Muscle layer of duodenum (tissue), 2 donors: ENCODE measurements around the gene HLF.

Source experiments
- H3K27ac ChIP-seq: one replicate; pipeline ENCODE4 v1.7.0; 2013; ENCODE audit warnings: mild to moderate bottlenecking, low read length
- H3K27me3 ChIP-seq: one replicate; pipeline ENCODE4 v1.7.0; 2013; ENCODE audit warnings: low read depth, mild to moderate bottlenecking, control low read depth, low read length
- H3K36me3 ChIP-seq, 2 donors: one replicate each; pipeline ENCODE4 v1.7.0; 2013; ENCODE audit warnings: low read length in 2 of 2, control low read depth in 1 of 2, mild to moderate bottlenecking in 1 of 2; ENCODE audit not compliant: insufficient read depth in 2 of 2, control insufficient read depth in 1 of 2
- H3K4me1 ChIP-seq, 2 donors: one replicate each; pipeline ENCODE4 v1.7.0; 2013; ENCODE audit warnings: low read length in 2 of 2, mild to moderate bottlenecking in 2 of 2, control low read depth in 1 of 2, moderate library complexity in 1 of 2; ENCODE audit not compliant: insufficient read depth in 2 of 2, control insufficient read depth in 1 of 2
- H3K4me3 ChIP-seq, 2 donors: one replicate each; pipeline ENCODE4 v1.7.0; 2013; ENCODE audit warnings: low read length in 2 of 2, low read depth in 1 of 2, mild to moderate bottlenecking in 1 of 2
- H3K9me3 ChIP-seq, 2 donors: one replicate each; pipeline ENCODE4 v1.7.0; 2013; ENCODE audit warnings: low read length in 2 of 2, control low read depth in 1 of 2, mild to moderate bottlenecking in 1 of 2; ENCODE audit not compliant: control insufficient read depth in 1 of 2
- donor health status: healthy.

The HLF gene

GRCh38 chr17:55268649-55269480, 4.1 kb downstream of the HLF start:
- Histone ChIP-seq H3K4me1 (peaks cover 11 to 40% of the 10 kb centered on the region in 2 donors), H3K4me3 (no peak overlapping the region), H3K9me3 (no peaks in the 10 kb centered on the region), H3K27me3 (peaks cover 2% of the 10 kb centered on the region), H3K36me3 (peaks cover 0 to 2% of the 10 kb centered on the region in 2 donors), H3K27ac (no peak overlapping the region)

- Histone ChIP-seq H3K4me3 (no peak overlapping the region), H3K27ac (no peak overlapping the region)
Measured at GRCh38 chr17:55269894-55270293, 5.1 kb downstream of the HLF start.

GRCh38 chr17:55271223-55271571, 6.4 kb downstream of the HLF start:
- Histone ChIP-seq H3K9me3 (no peaks in the 10 kb centered on the region), H3K27ac (no peak overlapping the region), H3K4me1 (peaks cover 12 to 55% of the 10 kb centered on the region in 2 donors), H3K27me3 (no peaks in the 10 kb centered on the region), H3K36me3 (peaks cover 0 to 2% of the 10 kb centered on the region in 2 donors), H3K4me3 (no peak overlapping the region)

More at GRCh38 chr17:55269894-55270293, 5.1 kb downstream of the HLF start:
- Histone ChIP-seq H3K27me3 (no peaks in the 10 kb centered on the region), H3K9me3 (no peaks in the 10 kb centered on the region), H3K4me1 (peaks cover 12 to 42% of the 10 kb centered on the region in 2 donors), H3K36me3 (peaks cover 0 to 2% of the 10 kb centered on the region in 2 donors)

- Histone ChIP-seq H3K36me3 (peaks cover 0 to 2% of the 10 kb centered on the region in 2 donors), H3K9me3 (no peaks in the 10 kb centered on the region), H3K27me3 (no peaks in the 10 kb centered on the region), H3K4me1 (peaks cover 12 to 60% of the 10 kb centered on the region in 2 donors), H3K4me3 (no peak overlapping the region), H3K27ac (no peak overlapping the region)
Measured at GRCh38 chr17:55271958-55272710, 7.4 kb downstream of the HLF start.

GRCh38 chr17:55272711-55273578, 8.2 kb downstream of the HLF start:
- Histone ChIP-seq H3K9me3 (no peaks in the 10 kb centered on the region), H3K36me3 (peaks cover 0 to 2% of the 10 kb centered on the region in 2 donors), H3K27me3 (no peaks in the 10 kb centered on the region), H3K27ac (no peak overlapping the region), H3K4me1 (peaks cover 12 to 60% of the 10 kb centered on the region in 2 donors), H3K4me3 (peak overlapping the region in 1 of 2 donors; percentile 10)

- Histone ChIP-seq H3K9me3 (no peaks in the 10 kb centered on the region), H3K4me3 (peak overlapping the region in 1 of 2 donors; percentile 10), H3K27ac (peak overlapping the region; percentile 35), H3K4me1 (peaks cover 16 to 61% of the 10 kb centered on the region in 2 donors), H3K36me3 (peaks cover 0 to 2% of the 10 kb centered on the region in 2 donors), H3K27me3 (no peaks in the 10 kb centered on the region)
Measured at GRCh38 chr17:55273579-55274354, 9.0 kb downstream of the HLF start.

- H3K4me1 ChIP-seq = peaks cover 16 to 59% of the 10 kb centered on the region in 2 donors
- H3K27ac ChIP-seq = peak overlapping the region; percentile 35
- no peaks in the 10 kb centered on the region for H3K27me3 ChIP-seq
- H3K9me3 ChIP-seq = no peaks in the 10 kb centered on the region
- no peak overlapping the region for H3K4me3 ChIP-seq
- peaks cover 0 to 2% of the 10 kb centered on the region in 2 donors for H3K36me3 ChIP-seq
Measured at GRCh38 chr17:55274355-55275255, 9.8 kb downstream of the HLF start.

GRCh38 chr17:55275894-55276804, 11.4 kb downstream of the HLF start:
- H3K4me1 ChIP-seq = peaks cover 16 to 59% of the 10 kb centered on the region in 2 donors
- no peak overlapping the region for H3K4me3 ChIP-seq
- H3K27me3 ChIP-seq = no peaks in the 10 kb centered on the region
- H3K9me3 ChIP-seq = no peaks in the 10 kb centered on the region
- peaks cover 0 to 4% of the 10 kb centered on the region in 2 donors for H3K36me3 ChIP-seq
- no peak overlapping the region for H3K27ac ChIP-seq
